GM21526 (cell line): ENCODE results near the gene EIF4E2.

Source experiments
- ATAC-seq: cut with Tn5 transposase; IDR thresholded peaks from one replicate; pipeline ENCODE4 v1.9.1; 2021; ENCODE audit warnings: moderate library complexity; ENCODE audit not compliant: unreplicated experiment, low FRiP score

EIF4E2 gene

GRCh38 chr2:232550354-232551249, at the start of gene EIF4E2, which contains the start of gene TIGD1:
Gene EIF4E2 (plus strand): TSS chr2:232550689. CDS start chr2:232550725, 36 bp downstream.
Gene TIGD1 (minus strand): TSS chr2:232550557. CDS start chr2:232549882, 675 bp downstream.
- peak; percentile 91 for ATAC-seq

- no peak for ATAC-seq
Observed at GRCh38 chr2:232501331-232501771, 49.1 kb upstream of the EIF4E2 start.

GRCh38 chr2:232501794-232502390, 48.6 kb upstream of the EIF4E2 start:
- no peak for ATAC-seq

- no peak for ATAC-seq
Observed at GRCh38 chr2:232502511-232502910, 48.0 kb upstream of the EIF4E2 start.

- no peak for ATAC-seq
Observed at GRCh38 chr2:232502911-232503808, 47.3 kb upstream of the EIF4E2 start.

GRCh38 chr2:232503809-232504323, 46.6 kb upstream of the EIF4E2 start:
- ATAC-seq: no peak

GRCh38 chr2:232504438-232504837, 46.1 kb upstream of the EIF4E2 start:
- ATAC-seq: no peak

- no peak for ATAC-seq
Observed at GRCh38 chr2:232505856-232506255, 44.6 kb upstream of the EIF4E2 start.

GRCh38 chr2:232506709-232507108, 43.8 kb upstream of the EIF4E2 start:
- no peak for ATAC-seq

- ATAC-seq: no peak
Observed at GRCh38 chr2:232508251-232508650, 42.2 kb upstream of the EIF4E2 start.

GRCh38 chr2:232511336-232511890, 39.1 kb upstream of the EIF4E2 start:
- no peak for ATAC-seq

- ATAC-seq: no peak
Observed at GRCh38 chr2:232512602-232513001, 37.9 kb upstream of the EIF4E2 start.

GRCh38 chr2:232513353-232513752, 37.1 kb upstream of the EIF4E2 start:
- no peak for ATAC-seq

- no peak for ATAC-seq
Observed at GRCh38 chr2:232515639-232516038, 34.9 kb upstream of the EIF4E2 start.

- no peak for ATAC-seq
Observed at GRCh38 chr2:232516551-232516950, 33.9 kb upstream of the EIF4E2 start.

- ATAC-seq: no peak
Observed at GRCh38 chr2:232518844-232519243, 31.6 kb upstream of the EIF4E2 start.

- ATAC-seq: no peak
Observed at GRCh38 chr2:232519581-232520438, 30.7 kb upstream of the EIF4E2 start, which contains the start of gene PRSS56. Gene PRSS56 (plus strand): TSS chr2:232520388. CDS start chr2:232520599, 211 bp downstream.

GRCh38 chr2:232520489-232520888, 30.0 kb upstream of the EIF4E2 start:
- no peak for ATAC-seq

GRCh38 chr2:232521098-232521497, 29.4 kb upstream of the EIF4E2 start:
- ATAC-seq: no peak
